Suppressor macrophage treated with lipopolysaccharide for 1 hour (primary cell): ENCODE measurements around the gene CELA3A.

Experiments
- DNase-seq, 3 donors: peaks; one replicate each; pipeline ENCODE4 v3.0.0-alpha.2; 2020 to 2022

Gene CELA3A

GRCh38 chr1:22021061-22021460 lies 19.6 kb downstream of the CELA3A start:
- no peak for DNase-seq

- DNase-seq, result peak; percentile 60 to 65 (median 60)
These were observed 23.3 kb downstream of the CELA3A start for GRCh38 chr1:22024485-22025367.

GRCh38 chr1:22025368-22026155 lies 24.1 kb downstream of the CELA3A start:
- DNase-seq, result peak; percentile 80 to 91 (median 88)

- DNase-seq, result no peak
These were observed 25.4 kb downstream of the CELA3A start for GRCh38 chr1:22026924-22027289.

GRCh38 chr1:22030057-22030456 lies 28.6 kb downstream of the CELA3A start:
- no peak for DNase-seq

- DNase-seq, result no peak
These were observed 29.0 kb downstream of the CELA3A start for GRCh38 chr1:22030473-22030872.

GRCh38 chr1:22031214-22031962 lies 29.9 kb downstream of the CELA3A start:
- peak; percentile 33 to 37 (median 35) for DNase-seq

- peak in 2 of 3 donors; percentile 33 to 74 for DNase-seq
These were observed 33.4 kb downstream of the CELA3A start for GRCh38 chr1:22034834-22035233.

- peak in 1 of 3 donors; percentile 15 for DNase-seq
These were observed 36.1 kb downstream of the CELA3A start for GRCh38 chr1:22037520-22037919.

- peak; percentile 38 to 57 (median 48) for DNase-seq
These were observed 36.6 kb downstream of the CELA3A start for GRCh38 chr1:22038036-22038435.

GRCh38 chr1:22039594-22040285 lies 38.3 kb downstream of the CELA3A start:
- peak; percentile 48 to 64 (median 49) for DNase-seq

GRCh38 chr1:22040286-22040623 lies 38.8 kb downstream of the CELA3A start:
- peak in 1 of 3 donors; percentile 17 for DNase-seq

- DNase-seq, result no peak
These were observed 40.0 kb downstream of the CELA3A start for GRCh38 chr1:22041505-22041904.

- DNase-seq, result no peak
These were observed 41.8 kb downstream of the CELA3A start for GRCh38 chr1:22043198-22043769.

- DNase-seq, result no peak
These were observed 43.4 kb downstream of the CELA3A start for GRCh38 chr1:22044690-22045420.

- peak in 1 of 3 donors; percentile 18 for DNase-seq
These were observed 44.3 kb downstream of the CELA3A start for GRCh38 chr1:22045604-22046228.

GRCh38 chr1:22048351-22049192 lies 47.1 kb downstream of the CELA3A start:
- DNase-seq, result peak; percentile 82 to 92 (median 92)

- no peak for DNase-seq
These were observed 48.9 kb downstream of the CELA3A start for GRCh38 chr1:22050330-22050729.

- DNase-seq, result no peak
These were observed 50.2 kb downstream of the CELA3A start for GRCh38 chr1:22051607-22052114.
